Astrocyte (in vitro differentiated cells and primary cell): Measurements from ENCODE around the gene CIPC. TPM values are rescaled to one million over a fixed set of nuclear protein-coding genes. Genes with fewer than 3 reads are reported as not detected.

Experiments
- DNase-seq: peaks from one replicate; pipeline ENCODE4 v3.0.0-alpha.2; 2010; ENCODE audit warnings: low read depth
- FAIRE-seq: peaks from 2 replicates; lab custom pipeline; 2011; peaks lifted over from hg19 to GRCh38; lab: Jason Lieb, UNC
- H2AFZ ChIP-seq: 2 replicates; pipeline ENCODE4 v1.6.0; 2012; ENCODE audit warnings: low read depth, low read length, inconsistent platforms
- H3K27ac ChIP-seq: 2 replicates; pipeline ENCODE4 v1.5.1; 2011; ENCODE audit warnings: low read depth, low read length, inconsistent platforms
- H3K27me3 ChIP-seq: 2 replicates; pipeline ENCODE4 v1.6.0; 2011; ENCODE audit warnings: low read length, inconsistent platforms; ENCODE audit not compliant: insufficient read depth
- H3K36me3 ChIP-seq: 2 replicates; pipeline ENCODE4 v1.5.1; 2011; ENCODE audit warnings: low read length, inconsistent platforms; ENCODE audit not compliant: insufficient read depth
- H3K4me1 ChIP-seq: 2 replicates; pipeline ENCODE4 v1.5.1; 2011; ENCODE audit warnings: low read length, inconsistent platforms; ENCODE audit not compliant: insufficient read depth
- H3K4me2 ChIP-seq: 2 replicates; pipeline ENCODE4 v1.6.0; 2012; ENCODE audit warnings: low read length, inconsistent platforms
- H3K4me3 ChIP-seq: 2 replicates; pipeline ENCODE4 v1.5.1; 2011; ENCODE audit warnings: low read depth, mild to moderate bottlenecking, low read length, inconsistent platforms; ENCODE audit not compliant: insufficient read depth
- H3K79me2 ChIP-seq: 2 replicates; pipeline ENCODE4 v1.6.0; 2012; ENCODE audit warnings: mild to moderate bottlenecking, low read length, inconsistent platforms; ENCODE audit not compliant: insufficient read depth
- H3K9ac ChIP-seq: 2 replicates; pipeline ENCODE4 v1.6.0; 2012; ENCODE audit warnings: mild to moderate bottlenecking, low read length, inconsistent platforms
- H3K9me3 ChIP-seq: 2 replicates; pipeline ENCODE4 v1.5.1; 2012; ENCODE audit warnings: low read depth, mild to moderate bottlenecking, low read length, inconsistent platforms; ENCODE audit not compliant: insufficient read depth
- H4K20me1 ChIP-seq: 2 replicates; pipeline ENCODE4 v1.6.0; 2012; ENCODE audit warnings: low read length, inconsistent platforms; ENCODE audit not compliant: insufficient read depth
- H3K27ac Mint-ChIP-seq: one replicate; pipeline ENCODE4 v1.8.0; 2021; ENCODE audit warnings: mild to moderate bottlenecking, mixed read lengths; ENCODE audit not compliant: unreplicated experiment
- H3K27me3 Mint-ChIP-seq: one replicate; pipeline ENCODE4 v1.8.0; 2021; ENCODE audit warnings: low read depth, mixed read lengths; ENCODE audit not compliant: unreplicated experiment
- H3K36me3 Mint-ChIP-seq: one replicate; pipeline ENCODE4 v1.8.0; 2021; ENCODE audit warnings: low read depth, mixed read lengths; ENCODE audit not compliant: unreplicated experiment
- H3K4me1 Mint-ChIP-seq: one replicate; pipeline ENCODE4 v1.8.0; 2021; ENCODE audit warnings: low read depth, mixed read lengths; ENCODE audit not compliant: unreplicated experiment
- H3K4me3 Mint-ChIP-seq: one replicate; pipeline ENCODE4 v1.8.0; 2021; ENCODE audit warnings: mild to moderate bottlenecking, moderate library complexity, mixed read lengths; ENCODE audit not compliant: unreplicated experiment
- H3K9me3 Mint-ChIP-seq: one replicate; pipeline ENCODE4 v1.8.0; 2021; ENCODE audit warnings: mild to moderate bottlenecking, mixed read lengths; ENCODE audit not compliant: unreplicated experiment
- EZH2 ChIP-seq: IDR thresholded peaks from 2 replicates; pipeline ENCODE4 v1.6.1; 2012; ENCODE audit warnings: mild to moderate bottlenecking, low read length, inconsistent platforms; ENCODE audit not compliant: insufficient read depth
- total RNA-seq: library from RNA; stranded (reverse); gene quantifications from 2 replicates; pipeline ENCODE4 v1.2.1, GENCODE V29; 2021
- TF ChIP-seq, protein P1 (sequence below): IDR thresholded peaks from 2 replicates; pipeline ENCODE4 v1.5.1; 2011; ENCODE audit warnings: low read depth, mild to moderate bottlenecking, inconsistent platforms, low read length, moderate library complexity; ENCODE audit not compliant: insufficient read depth

Gene CIPC
- total RNA-seq, 1 donor from 2014 or later, result 20.2 TPM

DNA sequence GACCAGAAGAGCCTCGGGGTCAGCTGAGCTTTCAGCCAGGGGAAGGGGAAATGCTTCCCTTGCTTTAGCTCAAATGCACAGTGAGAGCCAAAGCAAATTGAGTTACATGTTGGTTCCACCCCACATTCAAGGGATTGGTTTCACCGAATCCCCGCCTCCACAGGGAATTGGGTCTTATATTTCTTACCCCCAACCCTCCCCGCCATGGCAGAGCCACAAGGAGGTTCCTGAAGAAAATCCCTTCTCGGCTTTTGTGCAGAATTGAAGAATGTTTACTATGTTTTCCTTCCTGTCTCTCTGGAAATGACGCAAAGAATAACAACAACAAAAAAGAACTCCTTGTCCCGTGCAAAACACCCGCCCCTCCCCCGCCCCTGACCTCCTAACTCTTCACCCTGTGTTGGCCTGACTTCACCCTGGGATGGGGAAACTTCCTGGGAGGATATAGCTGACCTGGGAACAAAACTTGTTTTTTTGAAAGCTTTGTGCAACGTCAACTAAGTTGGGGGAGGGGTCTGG lies 21.9 kb upstream of the CIPC start:
- Mint-ChIP-seq H3K27ac (peak overlapping the region; percentile 41), H3K36me3 (no peaks in the 10 kb centered on the region), H3K27me3 (no peaks in the 10 kb centered on the region), H3K4me3 (no peak overlapping the region), H3K4me1 (peaks cover 10% of the 10 kb centered on the region), H3K9me3 (peaks cover 6% of the 10 kb centered on the region)
- Histone ChIP-seq H3K36me3 (no peaks in the 10 kb centered on the region), H3K9me3 (no peaks in the 10 kb centered on the region), H3K4me3 (no peak overlapping the region), H3K9ac (no peak overlapping the region), H4K20me1 (no peaks in the 10 kb centered on the region), H3K27me3 (no peaks in the 10 kb centered on the region), H3K79me2 (no peaks in the 10 kb centered on the region), H3K27ac (no peak overlapping the region), H2AFZ (no peak overlapping the region), H3K4me1 (no peaks in the 10 kb centered on the region), H3K4me2 (peak overlapping the region; percentile 19)
- DNase-seq (no peak), FAIRE-seq (no peak)
- TF ChIP-seq EZH2, result no peak
- TF ChIP-seq, protein P1, sequence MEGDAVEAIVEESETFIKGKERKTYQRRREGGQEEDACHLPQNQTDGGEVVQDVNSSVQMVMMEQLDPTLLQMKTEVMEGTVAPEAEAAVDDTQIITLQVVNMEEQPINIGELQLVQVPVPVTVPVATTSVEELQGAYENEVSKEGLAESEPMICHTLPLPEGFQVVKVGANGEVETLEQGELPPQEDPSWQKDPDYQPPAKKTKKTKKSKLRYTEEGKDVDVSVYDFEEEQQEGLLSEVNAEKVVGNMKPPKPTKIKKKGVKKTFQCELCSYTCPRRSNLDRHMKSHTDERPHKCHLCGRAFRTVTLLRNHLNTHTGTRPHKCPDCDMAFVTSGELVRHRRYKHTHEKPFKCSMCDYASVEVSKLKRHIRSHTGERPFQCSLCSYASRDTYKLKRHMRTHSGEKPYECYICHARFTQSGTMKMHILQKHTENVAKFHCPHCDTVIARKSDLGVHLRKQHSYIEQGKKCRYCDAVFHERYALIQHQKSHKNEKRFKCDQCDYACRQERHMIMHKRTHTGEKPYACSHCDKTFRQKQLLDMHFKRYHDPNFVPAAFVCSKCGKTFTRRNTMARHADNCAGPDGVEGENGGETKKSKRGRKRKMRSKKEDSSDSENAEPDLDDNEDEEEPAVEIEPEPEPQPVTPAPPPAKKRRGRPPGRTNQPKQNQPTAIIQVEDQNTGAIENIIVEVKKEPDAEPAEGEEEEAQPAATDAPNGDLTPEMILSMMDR, result no peak

DNA sequence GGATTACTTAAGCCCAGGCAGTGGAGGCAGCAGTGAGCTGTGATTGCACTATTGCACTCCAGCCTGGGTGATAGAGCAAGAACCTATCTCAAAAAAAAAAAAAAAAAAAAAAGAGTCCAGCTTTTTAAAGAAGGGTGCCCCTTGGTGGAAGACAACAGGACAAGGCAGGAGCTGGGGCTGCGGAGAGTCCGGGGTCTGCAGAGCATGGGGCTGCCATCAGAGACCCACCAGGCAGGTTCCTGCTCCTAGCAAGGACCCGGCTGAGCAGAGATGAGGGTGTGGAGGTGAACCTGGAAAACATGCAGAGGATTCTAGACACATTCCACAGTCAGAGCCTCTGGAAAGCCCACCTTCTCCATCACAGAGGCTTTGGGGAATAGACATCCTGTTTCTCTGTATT lies 21.0 kb upstream of the CIPC start:
- Histone ChIP-seq H3K27me3 (no peaks in the 10 kb centered on the region), H2AFZ (no peak overlapping the region), H3K27ac (no peak overlapping the region), H3K36me3 (no peaks in the 10 kb centered on the region), H3K4me3 (no peak overlapping the region), H3K9me3 (no peaks in the 10 kb centered on the region), H3K79me2 (no peaks in the 10 kb centered on the region), H3K9ac (no peak overlapping the region), H4K20me1 (no peaks in the 10 kb centered on the region), H3K4me2 (no peak overlapping the region), H3K4me1 (no peaks in the 10 kb centered on the region)
- Mint-ChIP-seq H3K36me3 (no peaks in the 10 kb centered on the region), H3K27ac (no peak overlapping the region), H3K9me3 (peaks cover 6% of the 10 kb centered on the region), H3K27me3 (no peaks in the 10 kb centered on the region), H3K4me1 (peaks cover 7% of the 10 kb centered on the region), H3K4me3 (no peak overlapping the region)
- no peak for DNase-seq
- no peak for FAIRE-seq
- TF ChIP-seq, protein P1, result no peak
- no peak for TF ChIP-seq EZH2

DNA sequence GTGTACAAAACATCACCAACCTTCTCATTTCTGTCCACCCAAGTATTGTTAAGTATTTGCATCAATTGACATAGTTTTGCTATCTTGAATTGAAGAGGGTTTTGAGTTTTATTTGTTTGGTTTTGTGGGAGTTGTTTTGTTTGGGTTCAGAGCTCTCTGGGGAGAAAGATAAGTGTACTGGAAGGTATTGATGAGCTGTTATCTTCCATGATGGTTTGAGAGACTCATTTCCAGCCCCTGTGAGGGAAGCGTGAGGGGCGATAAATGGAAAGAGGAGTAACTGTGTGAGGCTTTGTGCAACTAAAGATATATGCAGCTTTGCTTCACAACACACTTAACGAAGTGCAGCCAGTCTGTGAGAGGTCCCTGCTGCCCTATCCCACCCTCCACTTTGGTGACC lies 15.7 kb upstream of the CIPC start:
- H3K4me1 ChIP-seq, result no peaks in the 10 kb centered on the region
- no peaks in the 10 kb centered on the region for H3K9me3 ChIP-seq
- H3K36me3 ChIP-seq, result no peaks in the 10 kb centered on the region
- H4K20me1 ChIP-seq, result no peaks in the 10 kb centered on the region
- no peak overlapping the region for H3K4me2 ChIP-seq
- FAIRE-seq (no peak), DNase-seq (no peak)
- H3K36me3 Mint-ChIP-seq, result no peaks in the 10 kb centered on the region
- no peak overlapping the region for H3K27ac ChIP-seq
- peaks cover 15% of the 10 kb centered on the region for H3K4me1 Mint-ChIP-seq
- TF ChIP-seq EZH2, result no peak
- TF ChIP-seq, protein P1, result no peak
- H3K4me3 ChIP-seq, result no peak overlapping the region
- H3K27me3 Mint-ChIP-seq, result no peaks in the 10 kb centered on the region
- no peak overlapping the region for H3K4me3 Mint-ChIP-seq
- H3K27ac Mint-ChIP-seq, result no peak overlapping the region
- H3K27me3 ChIP-seq, result peaks cover 4% of the 10 kb centered on the region
- no peaks in the 10 kb centered on the region for H3K79me2 ChIP-seq
- no peak overlapping the region for H3K9ac ChIP-seq
- peaks cover 6% of the 10 kb centered on the region for H3K9me3 Mint-ChIP-seq
- no peak overlapping the region for H2AFZ ChIP-seq
